A673 (cell line): ENCODE results near the gene TBC1D16. TPM values are rescaled to one million over a fixed set of nuclear protein-coding genes. Genes with fewer than 3 reads are reported as not detected.

ENCODE experiments used
- BruUV-seq: library from RNA; stranded (reverse); fragments of 400-500 nt; replicated peaks from 2 replicates; lab custom pipeline; 2021; lab: Mats Ljungman, UMichigan
- CTCF ChIA-PET: fragments of 300-600 bp; sonication (Branson Sonifier 250); formaldehyde crosslinking; loops from one replicate; lab custom pipeline; 2022; ENCODE audit warnings: antibody characterized with exemption; lab: Charles Lee
- POLR2A ChIA-PET: fragments of 300-600 bp; sonication (Branson Sonifier 250); formaldehyde crosslinking; loops from one replicate; lab custom pipeline; 2022; ENCODE audit warnings: antibody characterized with exemption; ENCODE audit not compliant: low non-redundant PET; lab: Charles Lee
- DNase-seq: peaks from one replicate; pipeline ENCODE4 v3.0.0-alpha.2; 2015; ENCODE audit warnings: low spot score
- H3K27ac ChIP-seq: fragments of 200-600 bp; sonication (generic); 2 replicates; pipeline ENCODE4 v1.5.1; 2016; ENCODE audit warnings: mixed run types, low read depth, mild to moderate bottlenecking, mixed read lengths, antibody characterized with exemption, low read length; ENCODE audit not compliant: poor library complexity, severe bottlenecking
- H3K27me3 ChIP-seq: fragments of 200-600 bp; sonication (generic); replicated peaks from 2 replicates; pipeline ENCODE4 v1.6.1; 2017; ENCODE audit warnings: mixed run types, low read depth, mild to moderate bottlenecking, mixed read lengths, antibody characterized with exemption, low read length; ENCODE audit not compliant: insufficient read depth, poor library complexity
- H3K36me3 ChIP-seq: fragments of 200-600 bp; sonication (generic); 2 replicates; pipeline ENCODE4 v1.6.1; 2016; ENCODE audit warnings: mixed run types, mild to moderate bottlenecking, mixed read lengths, antibody characterized with exemption, low read length; ENCODE audit not compliant: insufficient read depth, poor library complexity, severe bottlenecking
- H3K4me1 ChIP-seq: fragments of 200-600 bp; sonication (generic); 2 replicates; pipeline ENCODE4 v1.6.1; 2017; ENCODE audit warnings: mixed run types, mild to moderate bottlenecking, mixed read lengths, antibody characterized with exemption, low read length; ENCODE audit not compliant: insufficient read depth, poor library complexity, severe bottlenecking
- H3K4me3 ChIP-seq: fragments of 200-600 bp; sonication (generic); 2 replicates; pipeline ENCODE4 v1.5.1; 2016; ENCODE audit warnings: low read depth, mixed run types, mild to moderate bottlenecking, mixed read lengths, low read length; ENCODE audit not compliant: poor library complexity, severe bottlenecking
- H3K9me3 ChIP-seq: fragments of 200-600 bp; sonication (generic); 2 replicates; pipeline ENCODE4 v1.6.1; 2016; ENCODE audit warnings: mixed run types, low read depth, mild to moderate bottlenecking, mixed read lengths, antibody characterized with exemption, low read length; ENCODE audit not compliant: poor library complexity, severe bottlenecking
- CTCF ChIP-seq: fragments of 300-800, 200-600 bp; sonication (generic); conservative IDR thresholded peaks from 2 replicates; pipeline ENCODE4 v1.5.1; 2017; ENCODE audit warnings: low read depth, mild to moderate bottlenecking, antibody characterized with exemption, low read length, moderate library complexity, mixed read lengths
- EZH2 ChIP-seq: fragments of 200-600 bp; sonication (generic); IDR thresholded peaks from 2 replicates; pipeline ENCODE4 v1.6.1; 2017; ENCODE audit warnings: borderline replicate concordance, low read depth, mild to moderate bottlenecking, mixed read lengths, antibody characterized with exemption, low read length; ENCODE audit not compliant: poor library complexity, severe bottlenecking
- intact Hi-C: fragments of 100-400 bp; cut with micrococcal nuclease; formaldehyde crosslinking; loops from one replicate; pipeline ENCODE4 v1.10.0; 2022; ENCODE audit not compliant: unreplicated experiment
- total RNA-seq: library from RNA; stranded (reverse); gene quantifications from 2 replicates; pipeline ENCODE4 v1.2.3, GENCODE V29; 2021

Gene TBC1D16
- total RNA-seq, 1 experiment from 2014 or later: 49.1 TPM

DNA sequence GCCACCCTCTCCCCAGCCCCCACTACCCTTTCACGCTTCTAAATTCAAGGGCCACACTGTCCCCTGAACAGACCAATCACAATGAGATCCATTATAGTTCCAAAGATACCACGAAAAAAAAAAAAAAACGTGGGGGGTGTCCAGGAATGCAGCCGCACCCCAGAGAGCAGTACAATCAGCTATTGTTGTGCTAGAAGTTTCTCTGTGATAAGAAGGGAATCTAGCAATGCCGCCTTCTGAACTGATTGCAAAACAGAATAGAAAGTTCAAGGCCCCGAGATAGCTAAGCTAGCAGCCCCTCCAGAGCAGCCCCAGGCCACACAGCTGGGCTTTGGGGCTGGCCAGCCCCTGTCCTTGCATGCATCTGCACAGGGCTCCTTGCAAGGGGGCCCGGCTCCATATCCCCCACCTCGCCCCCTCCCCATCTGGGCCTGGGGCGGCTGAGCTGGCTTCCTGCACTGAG is 109.5 kb downstream of the TBC1D16 start:
- no peak for TF ChIP-seq CTCF
- no peak for TF ChIP-seq EZH2
- CTCF ChIA-PET: interaction anchor here (0.5 to 0.7 kb wide), 3 partner anchors 44 to 182 kb away, joined by 3 to 5 read pairs (median 4); no protein-coding TSS in a partner anchor
- Histone ChIP-seq H3K4me3 (no peak overlapping the region), H3K27me3 (no peaks in the 10 kb centered on the region), H3K9me3 (no peaks in the 10 kb centered on the region), H3K4me1 (peaks cover 14% of the 10 kb centered on the region), H3K36me3 (no peaks in the 10 kb centered on the region), H3K27ac (no peak overlapping the region)
- intact Hi-C loops: no loop called here
- no peak for DNase-seq
- BruUV-seq: no TSS peak
- POLR2A ChIA-PET: no interaction called here

- no peak for DNase-seq
- CTCF ChIA-PET: no interaction called here
- peaks cover 7% of the 10 kb centered on the region for H3K4me1 ChIP-seq
- no peaks in the 10 kb centered on the region for H3K9me3 ChIP-seq
- no peaks in the 10 kb centered on the region for H3K36me3 ChIP-seq
- intact Hi-C loops: no loop called here
- POLR2A ChIA-PET: no interaction called here
- no peaks in the 10 kb centered on the region for H3K27me3 ChIP-seq
- H3K4me3 ChIP-seq: no peak overlapping the region
- no peak overlapping the region for H3K27ac ChIP-seq
- BruUV-seq: no TSS peak
- TF ChIP-seq CTCF: no peak
- no peak for TF ChIP-seq EZH2
Measured at GRCh38 chr17:79925242-79925957, 110.3 kb downstream of the TBC1D16 start.

DNA sequence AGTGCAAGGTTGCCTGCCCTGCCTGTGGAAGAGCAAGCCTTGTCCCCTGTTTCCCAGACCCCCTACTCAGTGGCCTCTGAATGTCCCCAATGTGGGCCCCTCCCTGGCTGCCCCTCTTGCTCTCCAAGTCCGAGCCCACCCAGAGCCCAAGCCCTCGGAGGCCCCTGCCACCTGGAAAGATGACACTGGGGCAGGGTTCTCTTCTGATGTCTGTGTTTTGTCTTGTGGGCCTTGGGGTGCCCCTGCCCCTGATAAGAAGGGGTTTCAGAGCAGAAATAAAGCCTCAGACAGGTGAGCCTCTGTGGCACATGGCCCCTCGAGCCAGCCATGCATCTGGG is 111.1 kb downstream of the TBC1D16 start:
- intact Hi-C loops: loop anchor here (5.0 kb wide), 1 partner anchor 182 kb away; no protein-coding TSS in a partner anchor
- no peaks in the 10 kb centered on the region for H3K9me3 ChIP-seq
- peaks cover 7% of the 10 kb centered on the region for H3K4me1 ChIP-seq
- H3K4me3 ChIP-seq: no peak overlapping the region
- H3K27ac ChIP-seq: no peak overlapping the region
- CTCF ChIA-PET: no interaction called here
- no peaks in the 10 kb centered on the region for H3K27me3 ChIP-seq
- DNase-seq: no peak
- POLR2A ChIA-PET: no interaction called here
- no TSS peak for BruUV-seq
- no peak for TF ChIP-seq EZH2
- TF ChIP-seq CTCF: no peak
- no peaks in the 10 kb centered on the region for H3K36me3 ChIP-seq
